ENCODE data around the gene GOLT1A.

The GOLT1A gene

DNA sequence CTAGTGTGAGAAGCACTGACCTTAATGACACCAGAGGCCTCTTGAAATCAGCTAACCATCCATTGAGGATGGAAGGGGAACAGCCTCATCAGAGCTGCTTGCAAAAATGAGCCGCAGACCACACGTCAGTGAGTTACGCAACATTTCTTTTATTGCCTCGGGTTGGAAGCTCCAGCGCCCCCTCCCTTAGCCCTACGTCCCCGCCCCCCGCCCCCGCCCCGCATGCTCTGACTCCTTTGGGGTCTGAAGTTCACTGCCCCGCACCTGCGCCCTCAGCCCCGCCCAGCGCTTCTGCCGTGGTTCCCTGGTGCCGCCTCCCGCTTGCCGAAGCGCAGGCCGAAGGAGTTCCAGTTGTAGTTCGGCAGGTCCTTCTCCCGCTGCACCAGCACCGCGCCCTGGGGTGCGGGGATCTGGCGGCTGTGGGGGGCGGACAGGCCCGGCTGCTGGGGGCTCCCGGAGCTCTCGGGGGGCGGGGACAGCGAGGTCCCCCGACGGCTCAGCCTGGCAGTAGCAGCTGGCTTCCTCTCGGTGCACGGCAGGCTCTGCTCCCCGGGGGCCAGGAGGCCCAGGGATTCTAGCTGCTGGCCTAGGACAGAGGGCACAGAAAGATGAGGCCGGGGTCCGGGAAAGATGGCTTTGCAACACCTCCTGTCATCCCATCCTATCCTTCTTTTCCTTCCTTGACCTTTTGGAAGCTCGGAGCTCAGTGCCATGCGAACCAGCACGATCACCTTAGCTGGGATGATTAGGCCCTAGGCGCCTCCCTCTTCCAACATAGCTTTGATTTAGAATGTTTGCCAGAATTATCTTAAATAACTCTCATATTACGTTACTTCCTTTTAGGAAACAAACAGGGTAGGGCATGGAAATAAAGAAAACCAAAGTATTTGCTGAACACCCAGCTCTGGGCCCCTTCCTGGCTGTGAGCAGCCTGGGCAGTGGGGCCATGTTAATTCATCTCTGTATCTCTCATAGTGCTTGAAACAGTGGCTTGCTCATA, 23.3 kb downstream of the GOLT1A start:
- no peak for DNase-seq

DNA sequence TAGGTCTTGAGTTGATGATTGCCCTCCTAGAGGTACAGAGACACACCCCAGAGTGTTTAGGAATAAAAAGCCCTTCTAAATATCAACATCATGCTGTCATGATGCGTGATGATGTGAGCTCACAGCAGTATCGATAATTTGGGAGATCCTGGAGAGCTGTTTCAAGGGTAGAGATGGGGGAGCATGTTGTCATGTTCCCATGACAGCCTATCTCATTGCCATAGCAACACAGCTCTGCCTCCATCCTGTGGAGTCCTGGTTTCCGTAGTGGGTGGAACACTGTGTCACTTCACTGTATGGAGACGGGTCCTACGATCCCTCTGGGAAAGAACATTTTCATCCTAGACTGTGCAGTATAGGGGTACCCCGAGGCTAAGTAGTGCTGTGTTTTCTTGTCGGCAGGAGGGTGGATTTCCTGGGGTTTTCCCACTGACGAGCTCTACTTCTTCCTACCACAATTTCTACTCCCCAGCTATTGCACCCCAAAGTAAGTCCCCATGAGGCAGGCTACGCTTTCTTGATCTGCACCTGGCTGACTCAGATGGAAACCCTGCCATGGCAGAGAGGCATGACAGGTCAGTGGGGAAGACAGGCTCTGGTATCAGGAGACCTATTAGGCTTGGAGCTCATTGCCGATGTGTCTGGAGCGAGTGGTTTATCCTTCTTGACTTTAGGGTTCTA, 24.7 kb downstream of the GOLT1A start:
- no peak for DNase-seq

DNA sequence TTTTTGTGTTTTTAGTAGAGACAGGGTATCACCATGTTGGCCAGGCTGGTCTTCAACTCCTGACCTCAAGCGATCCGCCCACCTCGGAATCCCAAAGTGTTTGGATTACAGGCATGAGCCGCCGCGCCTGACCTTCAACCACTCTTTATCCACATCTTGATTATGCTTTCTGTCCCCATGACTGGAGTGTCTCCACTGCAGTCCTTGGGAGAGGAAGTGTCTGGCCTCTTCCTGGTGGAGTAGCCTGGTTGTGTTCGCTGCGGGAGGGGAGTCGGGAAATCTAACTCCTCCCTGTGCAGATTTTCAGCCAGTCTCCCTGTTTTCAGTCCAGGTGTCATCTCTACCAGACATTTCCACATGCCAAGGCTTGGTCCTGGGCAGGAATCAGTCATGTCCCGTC, 27.2 kb downstream of the GOLT1A start:
- DNase-seq: no peak

GRCh38 chr1:204181116-204181515, 32.7 kb downstream of the GOLT1A start:
- DNase-seq: no peak

DNA sequence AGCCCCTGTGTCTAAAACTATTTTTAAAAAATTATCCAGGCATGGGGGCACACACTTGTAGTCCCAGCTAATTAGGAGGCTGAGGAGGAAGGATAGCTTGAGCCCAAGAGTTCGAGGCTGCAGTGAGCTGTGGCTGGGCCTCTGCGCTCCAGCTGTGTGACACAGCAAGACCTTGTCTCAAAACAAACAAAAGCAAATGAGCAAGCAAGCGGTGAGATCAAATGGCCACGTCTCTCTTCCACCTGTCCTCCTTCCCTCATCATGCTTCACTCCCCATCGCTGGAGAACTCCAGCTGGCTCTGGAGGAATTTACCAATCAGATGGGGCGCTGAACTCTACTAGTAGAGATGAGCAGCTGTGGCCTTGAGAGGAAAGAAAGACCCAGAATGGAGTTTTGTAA, 33.7 kb downstream of the GOLT1A start:
- no peak for DNase-seq

DNA sequence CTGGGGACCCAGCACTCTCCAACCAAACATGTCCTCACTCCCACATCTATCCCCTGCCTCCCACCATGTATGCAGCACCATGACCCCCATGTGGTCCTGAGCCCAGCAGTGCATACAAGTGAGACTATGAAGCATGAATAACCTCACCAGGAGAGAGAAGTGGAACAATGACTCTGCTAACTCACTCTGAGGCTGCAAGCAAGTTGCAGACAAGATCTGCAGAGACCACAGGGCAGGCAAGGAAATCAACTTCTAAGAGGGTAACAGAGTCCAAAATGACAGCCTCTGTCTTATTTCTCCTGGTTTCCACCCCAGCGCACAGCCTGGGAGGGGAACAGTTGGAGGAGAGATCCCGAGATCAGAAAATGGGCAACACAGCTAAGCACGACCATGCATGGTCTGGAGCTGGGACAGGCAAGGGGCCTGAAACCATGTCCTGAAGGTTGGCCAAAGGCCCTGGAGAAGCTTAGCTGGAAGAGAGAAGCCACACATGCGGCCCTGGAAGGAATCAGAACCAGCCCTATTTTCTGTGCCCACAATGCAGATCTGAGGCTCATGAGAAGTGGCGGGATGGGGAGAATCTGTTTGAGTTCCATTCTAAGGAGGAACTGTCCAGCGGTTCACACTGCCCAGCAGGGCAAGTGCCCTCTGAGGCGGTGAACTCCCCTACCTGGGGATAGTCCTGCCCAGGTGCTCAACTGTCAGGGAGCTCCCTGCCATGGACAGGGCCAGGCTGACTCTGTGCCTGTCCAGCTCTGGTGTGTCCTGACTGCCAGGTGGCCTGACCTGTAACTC, 35.1 kb downstream of the GOLT1A start:
- no peak for DNase-seq

DNA sequence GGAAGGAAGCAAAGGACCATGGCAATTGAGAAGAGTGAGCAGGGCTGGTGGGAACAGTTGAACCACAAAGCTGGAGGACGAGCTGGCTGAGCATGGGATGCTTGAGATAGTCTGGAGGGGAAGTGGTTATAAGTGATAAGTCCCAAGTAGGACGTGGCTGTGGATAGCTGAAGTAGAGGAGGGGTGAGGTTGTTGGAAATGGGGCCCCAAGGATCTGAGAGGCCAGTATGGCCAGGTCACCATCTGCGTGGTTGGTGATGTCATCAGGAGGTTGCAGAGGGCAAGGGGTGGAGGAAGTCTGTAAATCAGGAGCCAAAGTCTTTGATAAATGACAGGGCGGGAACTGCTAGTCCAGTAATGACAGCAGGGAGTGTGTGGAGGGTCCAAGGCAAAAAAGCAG, 36.7 kb downstream of the GOLT1A start:
- no peak for DNase-seq

DNA sequence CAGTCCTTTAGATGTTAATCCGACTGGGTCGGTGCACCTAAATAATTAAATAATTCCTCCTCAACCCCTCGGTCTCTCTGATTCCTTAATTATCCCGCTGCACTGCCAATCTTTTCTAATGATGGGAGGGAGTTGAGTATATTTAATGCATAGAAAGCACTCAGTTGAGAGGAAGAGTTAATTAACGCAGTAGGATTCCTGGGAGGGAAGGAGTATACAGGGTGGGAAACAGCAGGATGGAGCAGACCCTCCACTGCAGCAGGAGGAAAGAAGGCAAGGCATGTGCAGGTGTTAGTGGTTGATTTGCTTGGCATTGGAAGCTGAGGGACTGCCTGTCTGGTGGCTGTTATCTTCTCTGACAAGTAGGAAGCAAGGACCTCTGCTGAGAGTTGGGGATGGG, 37.7 kb downstream of the GOLT1A start:
- no peak for DNase-seq

DNA sequence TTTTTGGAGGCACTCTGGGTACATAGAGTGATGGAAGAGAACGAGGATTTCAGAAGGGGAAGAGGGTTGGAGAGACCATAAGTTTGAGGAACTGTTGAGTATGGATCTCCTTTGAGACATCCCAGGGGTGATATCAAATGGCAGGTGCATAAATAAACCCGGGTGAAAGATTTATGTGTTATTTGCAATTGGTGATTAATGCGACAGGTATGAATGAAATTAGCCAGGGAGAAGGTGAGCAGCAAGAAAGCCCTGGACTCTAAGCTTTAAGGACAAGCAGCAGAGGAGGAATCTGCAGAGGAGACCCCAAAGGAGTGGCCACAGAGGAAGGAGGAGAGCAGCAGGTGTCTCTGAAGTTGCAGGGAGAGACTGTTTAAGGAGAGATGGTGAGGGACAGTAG, 38.8 kb downstream of the GOLT1A start:
- no peak for DNase-seq

DNA sequence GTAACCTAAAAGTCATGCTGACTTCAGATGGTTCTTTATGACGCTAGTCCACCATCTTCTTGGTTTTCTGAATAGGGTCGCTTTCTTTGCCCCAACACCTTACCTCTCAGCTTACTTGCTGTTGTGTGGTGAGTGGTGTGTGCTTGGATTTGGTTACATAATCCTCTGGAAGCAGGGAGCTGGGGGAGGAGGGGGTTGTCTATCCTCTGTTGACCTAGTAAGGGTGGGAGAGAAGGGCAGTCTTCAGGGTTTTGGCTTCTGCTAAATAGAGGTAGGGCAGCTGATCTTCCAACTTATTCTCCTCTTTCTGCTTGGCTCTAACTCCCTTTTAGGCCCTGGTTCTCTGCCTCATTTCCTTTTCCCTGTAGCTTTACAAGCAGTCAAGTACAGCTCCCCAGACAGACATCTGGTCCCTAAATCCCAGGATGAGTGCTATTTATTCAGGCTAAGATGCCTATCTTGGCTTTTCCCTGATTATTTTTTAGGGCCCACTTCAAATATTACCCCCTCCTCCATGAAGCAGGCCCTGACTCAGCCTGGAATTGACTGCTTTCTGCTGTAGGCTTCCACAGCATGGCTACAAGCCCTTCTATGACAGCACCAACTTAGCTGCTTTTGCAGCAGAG, 41.3 kb downstream of the GOLT1A start:
- no peak for DNase-seq

DNA sequence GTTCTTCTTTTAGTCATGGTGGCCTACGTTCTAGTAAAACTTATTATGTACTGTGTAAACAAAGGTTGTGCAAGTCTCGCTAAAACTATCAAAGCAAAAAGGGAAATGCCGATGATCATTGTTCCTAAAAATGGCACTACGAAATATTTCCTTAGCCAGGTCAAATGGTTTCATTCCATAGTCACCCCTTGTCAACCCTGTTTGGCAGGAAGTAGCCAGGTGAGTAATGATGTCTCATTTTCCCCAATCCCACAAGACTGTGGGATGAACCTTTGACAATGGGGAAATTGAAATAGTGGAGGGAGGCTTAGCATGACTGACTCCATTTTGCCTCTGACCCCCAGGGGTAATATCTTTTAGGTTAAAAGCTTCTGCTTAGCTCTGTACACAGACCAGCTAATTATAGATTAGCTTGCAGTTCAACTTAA, 42.0 kb downstream of the GOLT1A start:
- DNase-seq: no peak

DNA sequence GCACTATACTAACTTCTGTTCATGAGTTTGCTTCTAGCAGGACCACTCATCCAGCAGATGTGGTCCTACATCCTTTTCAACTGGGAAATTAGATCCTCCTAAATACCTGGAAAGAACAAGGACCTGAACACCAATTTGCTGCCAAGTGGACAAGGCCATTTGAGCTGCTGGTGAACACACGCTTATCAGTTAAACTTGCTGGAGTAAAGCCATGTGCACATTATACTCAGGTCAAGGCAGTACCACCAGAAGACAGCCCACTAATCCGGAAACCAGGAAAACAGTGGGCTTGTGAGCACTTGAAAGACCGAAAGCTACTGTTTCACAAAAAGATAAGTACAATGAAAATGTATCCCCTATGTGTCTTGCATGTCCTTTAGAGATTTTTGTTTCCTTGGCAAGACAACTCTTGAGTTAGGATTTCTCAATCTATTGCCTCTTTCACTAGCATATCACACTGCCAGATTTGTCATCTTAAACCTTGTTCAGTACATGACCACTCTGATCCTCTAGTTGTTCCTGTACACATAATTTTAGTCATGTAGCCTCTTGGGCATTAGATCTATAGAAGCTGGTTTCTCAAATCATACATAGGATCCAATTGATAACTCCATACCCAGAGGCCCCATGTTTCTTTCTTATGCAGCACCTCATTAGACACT, 43.2 kb downstream of the GOLT1A start:
- no peak for DNase-seq

GRCh38 chr1:204169858-204170257, 43.9 kb downstream of the GOLT1A start:
- DNase-seq: no peak

- DNase-seq: no peak
These were observed 46.1 kb downstream of the GOLT1A start for GRCh38 chr1:204167730-204168129.

GRCh38 chr1:204166219-204166618, 47.6 kb downstream of the GOLT1A start, which contains the start of gene REN:
TSS of gene REN (minus strand) at chr1:204166337. CDS start at chr1:204166293, 44 bp downstream.
- no peak for DNase-seq

DNA sequence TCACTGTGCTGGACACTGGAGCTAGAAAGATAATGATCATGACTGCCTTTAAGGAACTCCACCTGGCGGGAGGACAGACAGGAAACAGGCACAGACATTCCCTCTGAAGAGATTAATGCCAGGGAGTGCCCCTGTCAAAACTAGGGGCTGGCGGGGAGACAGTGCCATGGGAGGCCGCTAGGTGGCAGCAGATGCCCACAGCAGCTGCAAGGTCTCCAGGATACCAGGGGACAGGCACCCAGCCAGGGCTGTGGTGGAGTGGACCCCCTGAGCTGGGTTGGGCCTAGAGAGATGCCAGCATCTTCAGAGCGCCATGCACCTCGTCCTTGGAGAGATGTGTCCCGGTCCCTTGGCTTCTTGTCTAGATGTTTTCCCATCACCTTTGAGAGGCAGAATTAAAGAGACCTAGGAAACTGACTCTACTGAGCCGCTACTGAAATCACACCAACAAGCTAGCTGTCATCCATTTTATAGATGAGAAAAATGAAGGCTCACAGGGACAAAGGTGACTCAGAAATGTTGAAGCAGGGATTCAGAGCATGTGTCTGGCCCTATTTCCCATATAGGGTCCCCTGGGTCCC, 51.2 kb downstream of the GOLT1A start:
- peak; percentile 72 for DNase-seq

GRCh38 chr1:204161609-204162493, 51.9 kb downstream of the GOLT1A start:
- no peak for DNase-seq

DNA sequence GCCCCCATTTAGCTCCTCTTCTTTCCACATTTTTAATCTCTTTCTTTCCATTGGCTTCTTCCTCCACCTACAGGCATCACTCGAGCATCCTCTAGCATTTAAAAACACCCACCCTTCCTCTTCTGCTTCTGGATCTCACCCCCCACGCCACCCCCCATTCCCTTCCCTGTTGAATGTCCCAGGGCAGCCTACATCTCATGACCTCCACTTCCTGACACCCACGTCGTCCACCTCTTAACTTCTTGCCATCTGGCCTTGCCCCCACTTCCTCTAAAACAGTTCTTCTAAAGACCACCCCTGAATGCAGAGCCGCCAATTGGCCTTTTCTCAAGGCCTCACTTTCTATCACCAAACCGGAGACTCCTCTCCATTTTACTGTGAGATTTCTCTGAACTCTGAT, 55.8 kb downstream of the GOLT1A start:
- no peak for DNase-seq

DNA sequence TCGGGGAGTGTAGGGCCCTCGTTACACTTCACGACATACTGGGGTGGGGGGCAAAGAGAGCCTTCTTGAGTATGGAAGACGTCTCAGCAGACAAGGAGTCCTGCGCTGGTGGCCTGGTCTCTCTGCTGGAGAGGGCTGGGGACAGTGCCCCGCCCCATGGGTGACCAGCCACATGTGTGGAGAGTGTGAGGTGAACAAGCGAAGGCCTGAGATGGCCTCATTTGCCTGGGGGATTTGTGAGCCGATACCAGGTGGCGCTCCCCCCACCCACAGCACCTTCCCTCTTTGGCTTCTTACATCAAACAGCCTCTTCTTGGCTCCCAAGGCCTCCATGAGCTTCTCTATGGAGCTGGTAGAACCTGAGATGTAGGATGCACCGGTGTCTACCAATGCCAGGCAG, 57.9 kb downstream of the GOLT1A start:
- no peak for DNase-seq

- no peak for DNase-seq
These were observed 59.1 kb downstream of the GOLT1A start for GRCh38 chr1:204154568-204155255.
